ENCODE measurements around the gene ANKRD52. TPM values are rescaled to one million over a fixed set of nuclear protein-coding genes. Genes with fewer than 3 reads are reported as not detected.

The ANKRD52 gene
- total RNA-seq, 4 donors from 2014 or later, result 13.8 to 31.5 (median 19.6) TPM

DNA sequence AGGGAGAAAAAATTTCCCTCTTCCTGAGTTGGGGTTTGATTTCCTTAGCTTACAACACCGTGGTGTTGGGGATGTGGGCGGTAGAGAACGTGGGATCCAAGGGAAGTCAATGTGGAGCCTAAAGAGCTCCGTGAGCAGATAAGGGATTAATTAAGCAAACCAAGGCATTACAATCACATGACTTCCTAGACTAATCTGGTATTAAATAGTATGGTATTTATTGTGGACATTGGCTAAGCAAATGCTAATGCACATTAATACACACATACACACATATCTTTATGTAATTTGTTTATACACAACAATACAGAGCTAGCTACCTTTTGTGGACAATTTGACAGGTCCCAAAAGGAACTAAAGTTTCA is 35.7 kb downstream of the ANKRD52 start:
- peaks cover 0 to 19% (median 2%) of the 10 kb centered on the region in 4 donors for H3K36me3 ChIP-seq
- peaks cover 40 to 73% (median 64%) of the 10 kb centered on the region in 4 donors for H3K4me1 ChIP-seq
- H3K27me3 ChIP-seq, result no peaks in the 10 kb centered on the region
- TF ChIP-seq POLR2A (IDR thresholded peaks at IDR 0.05; ENCODE audit: low read depth), result no peak
- TF ChIP-seq POLR2AphosphoS5 (IDR thresholded peaks at IDR 0.05), result no peak
- TF ChIP-seq, protein P1, sequence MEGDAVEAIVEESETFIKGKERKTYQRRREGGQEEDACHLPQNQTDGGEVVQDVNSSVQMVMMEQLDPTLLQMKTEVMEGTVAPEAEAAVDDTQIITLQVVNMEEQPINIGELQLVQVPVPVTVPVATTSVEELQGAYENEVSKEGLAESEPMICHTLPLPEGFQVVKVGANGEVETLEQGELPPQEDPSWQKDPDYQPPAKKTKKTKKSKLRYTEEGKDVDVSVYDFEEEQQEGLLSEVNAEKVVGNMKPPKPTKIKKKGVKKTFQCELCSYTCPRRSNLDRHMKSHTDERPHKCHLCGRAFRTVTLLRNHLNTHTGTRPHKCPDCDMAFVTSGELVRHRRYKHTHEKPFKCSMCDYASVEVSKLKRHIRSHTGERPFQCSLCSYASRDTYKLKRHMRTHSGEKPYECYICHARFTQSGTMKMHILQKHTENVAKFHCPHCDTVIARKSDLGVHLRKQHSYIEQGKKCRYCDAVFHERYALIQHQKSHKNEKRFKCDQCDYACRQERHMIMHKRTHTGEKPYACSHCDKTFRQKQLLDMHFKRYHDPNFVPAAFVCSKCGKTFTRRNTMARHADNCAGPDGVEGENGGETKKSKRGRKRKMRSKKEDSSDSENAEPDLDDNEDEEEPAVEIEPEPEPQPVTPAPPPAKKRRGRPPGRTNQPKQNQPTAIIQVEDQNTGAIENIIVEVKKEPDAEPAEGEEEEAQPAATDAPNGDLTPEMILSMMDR (IDR thresholded peaks at IDR 0.05), result no peak
- TF ChIP-seq EP300 (IDR thresholded peaks at IDR 0.05), result no peak
- H3K4me3 ChIP-seq, result peak overlapping the region; percentile 75 to 87 (median 80)
- peak overlapping the region; percentile 94 to 98 (median 96) for H3K27ac ChIP-seq (replicated peaks in 1 of 4)
- no peak for DNase-seq (ENCODE audit: extremely low spot score)
- no peaks in the 10 kb centered on the region for H3K9me3 ChIP-seq
- 16% methylated on average over 4 of the region's 4 CpGs for WGBS
- intact Hi-C loops (cut with DNase I), result no loop called here

DNA sequence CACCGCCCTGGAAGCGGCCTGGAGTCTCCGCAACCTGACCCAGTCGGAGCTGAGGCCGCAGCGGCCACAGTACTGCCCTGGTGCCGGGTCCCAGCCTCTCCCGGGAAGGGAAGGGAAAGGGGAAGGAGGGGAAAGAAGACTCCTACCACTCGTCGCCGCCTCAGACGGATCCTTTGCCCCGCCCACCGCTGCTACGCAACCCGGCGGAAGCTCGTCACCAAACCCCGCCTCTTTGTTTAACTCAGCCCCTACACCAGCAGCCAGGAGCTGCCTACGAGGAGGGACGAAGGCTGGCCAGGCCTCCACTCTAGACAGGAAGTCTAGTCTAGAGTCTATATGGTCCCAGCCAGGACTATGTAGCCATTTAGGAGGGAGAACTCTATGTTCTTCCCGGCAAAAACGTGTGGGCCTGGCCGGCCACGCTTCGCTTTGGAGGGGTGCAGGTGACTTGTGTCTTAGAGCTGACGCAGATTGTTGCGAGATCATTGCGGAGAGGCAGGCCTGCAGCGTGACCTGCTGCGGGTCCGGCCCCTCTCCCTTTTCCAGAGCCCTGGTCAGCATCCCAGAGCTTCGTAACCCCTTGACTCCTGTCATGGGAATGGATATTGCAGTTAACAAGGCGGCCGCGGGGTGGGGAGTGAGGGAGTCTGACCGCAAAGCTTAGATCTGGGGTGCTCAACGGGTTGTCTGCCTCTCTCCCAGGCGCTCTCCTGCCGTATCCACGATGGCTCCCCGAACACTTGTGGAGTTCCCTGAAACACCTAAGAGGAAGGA is 36.2 kb downstream of the ANKRD52 start, which contains the start of gene RNF41:
TSS of gene RNF41 (minus strand) at position 166 of the 774 bp plus-strand sequence. CDS start 7,875 bp downstream, outside the sequence.
- peaks cover 0 to 19% (median 2%) of the 10 kb centered on the region in 4 donors for H3K36me3 ChIP-seq
- peak within 1 kb of the TSS; percentile 94 to 98 (median 96) for H3K27ac ChIP-seq (replicated peaks in 1 of 4)
- peak within 1 kb of the TSS; percentile 75 to 87 (median 80) for H3K4me3 ChIP-seq
- TF ChIP-seq POLR2AphosphoS5 (IDR thresholded peaks at IDR 0.05) (peak; percentile 100), EP300 (IDR thresholded peaks at IDR 0.05) (no peak), POLR2A (IDR thresholded peaks at IDR 0.05; ENCODE audit: low read depth) (peak; percentile 94)
- TF ChIP-seq, protein P1 (IDR thresholded peaks at IDR 0.05), result peak in 1 of 3 experiments; percentile 18
- peaks cover 40 to 78% (median 67%) of the 10 kb centered on the region in 4 donors for H3K4me1 ChIP-seq
- H3K27me3 ChIP-seq, result no peaks in the 10 kb centered on the region
- WGBS, result 2% methylated on average over 29 of the region's 42 CpGs
- no peaks in the 10 kb centered on the region for H3K9me3 ChIP-seq
- intact Hi-C loops (cut with DNase I), result no loop called here
- peak; percentile 99 for DNase-seq (ENCODE audit: extremely low spot score)

DNA sequence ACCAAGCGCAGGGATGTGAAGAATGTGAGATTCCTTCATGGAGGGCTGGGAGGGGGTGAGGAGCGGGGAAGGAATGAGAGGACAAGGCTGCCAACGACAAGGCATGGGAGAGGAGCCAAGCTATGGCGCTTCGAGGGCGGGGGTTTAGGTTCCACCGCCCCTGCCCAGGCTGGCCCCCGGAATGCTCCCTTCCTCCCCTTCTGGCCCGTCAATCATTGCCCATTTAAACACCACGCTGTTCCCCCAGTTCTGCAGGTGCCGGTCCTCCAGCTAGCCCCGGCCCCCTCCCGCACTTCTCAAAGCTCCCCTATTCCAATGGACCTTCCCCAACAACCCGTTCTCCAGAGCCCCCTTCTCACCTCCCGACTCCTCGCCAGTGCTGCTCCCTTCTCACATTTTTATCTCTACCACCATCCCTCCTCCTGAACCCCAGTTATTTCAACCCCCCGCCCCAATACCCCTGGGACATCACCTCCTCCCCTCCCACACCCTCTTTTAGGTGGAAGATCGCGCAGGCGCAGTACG is 36.9 kb downstream of the ANKRD52 start:
- intact Hi-C loops (cut with DNase I), result no loop called here
- Histone ChIP-seq H3K36me3 (peaks cover 0 to 21% (median 8%) of the 10 kb centered on the region in 4 donors), H3K4me3 (peak overlapping the region; percentile 75 to 87 (median 80)), H3K4me1 (peaks cover 40 to 83% (median 70%) of the 10 kb centered on the region in 4 donors), H3K9me3 (no peaks in the 10 kb centered on the region), H3K27ac (replicated peaks in 1 of 4) (peak overlapping the region; percentile 94 to 98 (median 96)), H3K27me3 (no peaks in the 10 kb centered on the region)
- TF ChIP-seq POLR2AphosphoS5 (IDR thresholded peaks at IDR 0.05), result peak in 1 of 2 donors; percentile 8
- no peak for TF ChIP-seq POLR2A (IDR thresholded peaks at IDR 0.05; ENCODE audit: low read depth)
- 3% methylated on average over 21 of the region's 21 CpGs for WGBS
- DNase-seq (ENCODE audit: extremely low spot score), result no peak

DNA sequence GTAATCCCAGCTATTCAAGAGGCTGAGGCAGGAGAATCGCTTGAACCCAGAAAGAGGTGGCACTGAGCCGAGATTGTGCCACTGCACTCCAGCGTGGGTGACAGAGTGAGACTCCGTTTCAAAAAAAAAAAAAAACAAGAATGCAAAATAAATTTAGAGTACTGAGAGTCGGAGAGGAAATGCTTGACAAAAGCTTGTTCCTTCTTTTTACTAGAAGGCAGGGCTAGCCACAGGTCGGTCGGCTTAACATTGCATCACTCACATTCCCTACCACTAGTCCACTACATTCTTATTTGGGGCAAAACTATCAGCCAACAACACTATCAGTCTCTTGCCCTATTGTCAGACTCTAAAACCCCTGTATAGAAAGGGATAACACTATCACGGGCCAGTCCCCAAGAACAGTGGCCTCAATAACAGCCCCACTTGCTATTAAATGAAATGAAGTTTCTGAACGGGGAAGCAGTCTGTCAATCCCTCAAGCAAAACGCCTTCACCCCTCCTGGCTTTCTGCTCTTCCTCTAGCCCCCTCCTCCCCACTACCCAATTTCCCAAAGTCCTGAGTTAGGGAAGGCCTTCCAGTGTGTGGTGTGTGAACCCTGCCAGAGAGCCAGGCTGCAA is 37.5 kb downstream of the ANKRD52 start:
- H3K4me3 ChIP-seq, result peak overlapping the region; percentile 75 to 87 (median 80)
- H3K27ac ChIP-seq (replicated peaks in 1 of 4), result peak overlapping the region; percentile 94 to 98 (median 96)
- TF ChIP-seq POLR2AphosphoS5 (IDR thresholded peaks at IDR 0.05) (no peak), EP300 (IDR thresholded peaks at IDR 0.05) (no peak), POLR2A (IDR thresholded peaks at IDR 0.05; ENCODE audit: low read depth) (no peak)
- TF ChIP-seq, protein P1 (IDR thresholded peaks at IDR 0.05), result no peak
- H3K4me1 ChIP-seq, result peaks cover 40 to 84% (median 70%) of the 10 kb centered on the region in 4 donors
- H3K27me3 ChIP-seq, result no peaks in the 10 kb centered on the region
- 6% methylated on average over 10 of the region's 10 CpGs for WGBS
- no peak for DNase-seq (ENCODE audit: extremely low spot score)
- H3K9me3 ChIP-seq, result no peaks in the 10 kb centered on the region
- H3K36me3 ChIP-seq, result peaks cover 0 to 21% (median 12%) of the 10 kb centered on the region in 4 donors
- intact Hi-C loops (cut with DNase I), result no loop called here

DNA sequence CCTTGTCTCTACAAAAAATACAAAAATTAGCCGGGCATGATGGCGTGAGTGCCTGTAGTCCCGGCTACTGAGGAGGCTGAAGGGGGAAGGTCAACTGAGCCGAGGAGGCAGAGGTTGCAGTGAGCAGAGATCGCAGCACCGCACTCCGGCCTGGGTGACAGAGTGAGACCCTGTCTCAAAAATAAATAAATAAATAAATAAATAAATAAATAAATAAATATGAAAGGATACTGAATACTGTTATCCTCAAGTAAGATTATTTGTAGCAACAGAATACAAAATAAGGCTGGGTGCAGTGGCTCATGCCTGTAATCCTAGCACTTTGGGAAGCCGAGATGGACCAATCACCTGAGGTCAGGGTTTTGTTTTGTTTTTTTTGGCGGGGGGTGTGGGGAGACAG is 38.3 kb downstream of the ANKRD52 start:
- 88% methylated on average over 9 of the region's 9 CpGs for WGBS
- Histone ChIP-seq H3K27ac (replicated peaks in 1 of 4) (peak overlapping the region; percentile 94 to 98 (median 96)), H3K27me3 (no peaks in the 10 kb centered on the region), H3K4me1 (peaks cover 37 to 75% (median 63%) of the 10 kb centered on the region in 4 donors), H3K4me3 (peak overlapping the region; percentile 75 to 87 (median 80)), H3K36me3 (peaks cover 2 to 27% (median 21%) of the 10 kb centered on the region in 4 donors), H3K9me3 (no peaks in the 10 kb centered on the region)
- DNase-seq (ENCODE audit: extremely low spot score), result no peak
- intact Hi-C loops (cut with DNase I), result no loop called here
- TF ChIP-seq POLR2AphosphoS5 (IDR thresholded peaks at IDR 0.05) (no peak), POLR2A (IDR thresholded peaks at IDR 0.05; ENCODE audit: low read depth) (no peak), EP300 (IDR thresholded peaks at IDR 0.05) (no peak)
- TF ChIP-seq, protein P1 (IDR thresholded peaks at IDR 0.05), result no peak

All from esophagus muscularis mucosa (tissue), 4 donors.